K562 (cell line): ENCODE measurements around the gene HSFX3. TPM values are rescaled to one million over a fixed set of nuclear protein-coding genes. Genes with fewer than 3 reads are reported as not detected.

Experiments used
- ARNT ChIP-seq, 2 experiments: fragments of 450-650 bp; IDR thresholded peaks; 2 replicates each; pipeline ENCODE4 v1.6.1; 2016; ENCODE audit warnings: mild to moderate bottlenecking in 1 of 2
- ATF4 ChIP-seq: fragments of 450-650 bp; formaldehyde crosslinking; IDR thresholded peaks from 2 replicates; pipeline ENCODE4 v1.4.0; 2022; ENCODE audit warnings: mild to moderate bottlenecking, moderate library complexity
- CTBP1 ChIP-seq: fragments of 450-650 bp; IDR thresholded peaks from 2 replicates; pipeline ENCODE4 v1.6.1; 2016; ENCODE audit warnings: borderline replicate concordance
- DMBX1 ChIP-seq: fragments of 250-450 bp; sonication (Bioruptor Pico); IDR thresholded peaks from 2 replicates; pipeline ENCODE4 v1.8.0; 2022; ENCODE audit warnings: inconsistent platforms, mild to moderate bottlenecking, moderate library complexity, borderline replicate concordance
- FOSL1 ChIP-seq: fragments of 200-800 bp; sonication (Bioruptor generic); conservative IDR thresholded peaks from 2 replicates; pipeline ENCODE4 v1.6.1; 2016; ENCODE audit warnings: missing genetic modification characterization, missing compliant biosample characterization
- FOXP1 ChIP-seq: sonication (generic); formaldehyde crosslinking; IDR thresholded peaks from 2 replicates; pipeline ENCODE4 v1.8.0; 2022; ENCODE audit warnings: mild to moderate bottlenecking, missing genetic modification reagents
- GABPB1 ChIP-seq: sonication (generic); formaldehyde crosslinking; IDR thresholded peaks from 2 replicates; pipeline ENCODE4 v1.8.0; 2022; ENCODE audit warnings: mild to moderate bottlenecking, missing genetic modification reagents
- KDM1A ChIP-seq, 2 experiments: fragments of 450-650 bp; IDR thresholded peaks; 2 replicates each; pipeline ENCODE4 v1.6.1; 2016; ENCODE audit warnings: mild to moderate bottlenecking in 2 of 2
- MAX ChIP-seq: sonication (generic); formaldehyde crosslinking; IDR thresholded peaks from 2 replicates; pipeline ENCODE4 v1.9.0; 2022; ENCODE audit warnings: mild to moderate bottlenecking, missing genetic modification reagents
- MTA1 ChIP-seq: fragments of 450-650 bp; IDR thresholded peaks from 2 replicates; pipeline ENCODE4 v1.6.1; 2017; ENCODE audit warnings: borderline replicate concordance
- POLR2A ChIP-seq: fragments of 450-650 bp; conservative IDR thresholded peaks from 2 replicates; pipeline ENCODE4 v1.6.1; 2016
- PRDM10 ChIP-seq: fragments of 450-650 bp; IDR thresholded peaks from 2 replicates; pipeline ENCODE4 v1.6.1; 2018; ENCODE audit not compliant: partially characterized antibody
- PRPF4 ChIP-seq: fragments of 200-400 bp; formaldehyde crosslinking; IDR thresholded peaks from one replicate; pipeline ENCODE4 v1.6.1; 2017; ENCODE audit warnings: low read length, low read depth, mild to moderate bottlenecking; ENCODE audit not compliant: insufficient read depth, poor library complexity, severe bottlenecking
- RFX1 ChIP-seq: fragments of 450-650 bp; IDR thresholded peaks from 2 replicates; pipeline ENCODE4 v1.6.1; 2016; ENCODE audit warnings: mild to moderate bottlenecking, moderate library complexity
- SPI1 ChIP-seq: IDR thresholded peaks from 2 replicates; pipeline ENCODE4 v1.6.1; 2011; ENCODE audit warnings: low read depth, low read length, control low read depth, borderline replicate concordance
- TGIF2 ChIP-seq: sonication (generic); formaldehyde crosslinking; IDR thresholded peaks from 2 replicates; pipeline ENCODE4 v1.8.1; 2022; ENCODE audit warnings: mild to moderate bottlenecking, missing genetic modification reagents, moderate library complexity
- TOE1 ChIP-seq, 2 experiments: fragments of 450-650 bp in 1 of 2; sonication (generic) in 1 of 2; formaldehyde crosslinking in 1 of 2; IDR thresholded peaks; 2 replicates each; pipeline versions ENCODE4 v1.7.1 to v1.8.0; 2016 to 2022; ENCODE audit warnings: borderline replicate concordance in 2 of 2, mild to moderate bottlenecking in 2 of 2, antibody characterized with exemption in 1 of 2, inconsistent platforms in 1 of 2, low read depth in 1 of 2, missing genetic modification reagents in 1 of 2, moderate library complexity in 1 of 2
- ZBTB8A ChIP-seq: fragments of 450-650 bp; IDR thresholded peaks from 2 replicates; pipeline ENCODE4 v1.6.1; 2018; ENCODE audit warnings: mild to moderate bottlenecking, moderate library complexity; ENCODE audit not compliant: partially characterized antibody
- ZNF324 ChIP-seq: fragments of 250-450 bp; sonication (Bioruptor Pico); IDR thresholded peaks from 2 replicates; pipeline ENCODE4 v1.4.0; 2020; ENCODE audit warnings: mild to moderate bottlenecking
- ZNF449 ChIP-seq: fragments of 250-450 bp; sonication (Bioruptor Pico); IDR thresholded peaks from 2 replicates; pipeline ENCODE4 v1.8.0; 2022; ENCODE audit warnings: moderate library complexity, mild to moderate bottlenecking, inconsistent platforms
- polyA plus RNA-seq, 8 experiments: library from polyadenylated mRNA; depleted of rRNA in 4 of 8; stranded (reverse) in 5 of 8; unstranded in 3 of 8; fragments of >200 nt; fragmentation: Nextera tagmentation in 2 of 8; fragmentation: Illumina TruSeq in 1 of 8; extraction: Ambion mirVana in 2 of 8; extraction: Trizol in 1 of 8; gene quantifications; 2 replicates each; pipeline versions ENCODE4 v1.2.1 to v1.2.3, GENCODE V29; 2011 to 2014; ENCODE audit warnings: inconsistent platforms in 1 of 8, missing spikeins in 1 of 8
- total RNA-seq, 7 experiments: library from RNA; depleted of rRNA in 6 of 7; stranded (reverse); fragments of >200 nt in 6 of 7; fragmentation: Illumina TruSeq in 2 of 7; extraction: Trizol in 2 of 7; gene quantifications; 2 replicates each; pipeline versions ENCODE4 v1.2.1 to v1.2.3, GENCODE V29; 2011 to 2021; ENCODE audit warnings: low replicate concordance in 1 of 7

Gene HSFX3
- total and polyA plus RNA-seq, 9 of the 15 experiments (the other 6 are each of a cell fraction or from before 2014, with no cell fraction given), result 0.08 to 0.10 TPM; not detected in 7

- TF ChIP-seq MTA1, result peak; percentile 49; the same call in 1 of the 2 replicates
- peak; percentile 58 for TF ChIP-seq MAX (CRISPR knock-in tag)
- TF ChIP-seq ARNT (IDR thresholded peaks at IDR 0.05), result peak in 1 of 2 experiments; percentile 21; a peak in 1 of 4 replicates
- 0 out of 2 replicates have a peak, but pooled peaks have one; percentile 39 for TF ChIP-seq FOXP1 (CRISPR knock-in tag)
- no peak for TF ChIP-seq ZNF324 (CRISPR knock-in tag)
- 0 out of 2 replicates have a peak, but pooled peaks have one; percentile 62 for TF ChIP-seq TGIF2 (CRISPR knock-in tag)
- TF ChIP-seq ZBTB8A, result no peak
- no peak for TF ChIP-seq TOE1 (IDR thresholded peaks at IDR 0.05; ENCODE audit: borderline replicate concordance)
- no peak for TF ChIP-seq TOE1 (CRISPR knock-in tag; IDR thresholded peaks at IDR 0.05; ENCODE audit: borderline replicate concordance, low read depth)
- no peak for TF ChIP-seq ZNF449 (CRISPR knock-in tag)
- peak; percentile 93 for TF ChIP-seq RFX1
- TF ChIP-seq FOSL1, result no peak
- TF ChIP-seq PRPF4, result no peak
- peak in 1 of 2 experiments; percentile 72; a peak in 2 of 4 replicates for TF ChIP-seq KDM1A (IDR thresholded peaks at IDR 0.05)
- TF ChIP-seq SPI1, result peak; percentile 50; the same call in 1 of the 2 replicates
- peak; percentile 68; the same call in 1 of the 2 replicates for TF ChIP-seq CTBP1
- TF ChIP-seq GABPB1 (CRISPR knock-in tag), result peak; percentile 50; the same call in 1 of the 2 replicates
- no peak for TF ChIP-seq ATF4 (CRISPR knock-in tag)
- TF ChIP-seq PRDM10, result no peak
- no peak for TF ChIP-seq DMBX1
- TF ChIP-seq POLR2A, result peak; percentile 69
These were observed 8.9 kb downstream of the HSFX3 start, which contains the start of gene EOLA1 (continued) for GRCh38 chrX:149540621-149541520.
